ENCODE measurements around the gene CES3. TPM values are rescaled to one million over a fixed set of nuclear protein-coding genes. Genes with fewer than 3 reads are reported as not detected.
A peak's percentile ranks its signal among the peaks of the same experiment; 100 is the strongest.

CES3 gene
- total RNA-seq, 6 experiments from 2014 or later: 19.1 to 82.4 (median 35.9) TPM

- no peaks in the 10 kb centered on the region for H3K9me3 ChIP-seq
- ATAC-seq (no peak), DNase-seq (no peak)
- intact Hi-C loops (cut with DNase I): no loop called here
- H3K4me3 ChIP-seq: no peak overlapping the region
- WGBS (ENCODE audit: insufficient coverage, low coverage, low lambda C conversion rate, missing lambda C conversion rate): 67% methylated on average over 7 of the region's 7 CpGs
- H3K27ac ChIP-seq: no peak overlapping the region
- peaks cover 4 to 25% (median 14%) of the 10 kb centered on the region in 4 donors for H3K36me3 ChIP-seq
- TF ChIP-seq POLR2A (IDR thresholded peaks at IDR 0.05) (no peak), CTCF (IDR thresholded peaks at IDR 0.05) (no peak)
- peaks cover 0 to 23% (median 11%) of the 10 kb centered on the region in 4 donors for H3K4me1 ChIP-seq
- no peaks in the 10 kb centered on the region for H3K27me3 ChIP-seq
Observed at GRCh38 chr16:66946541-66946940, 14.5 kb upstream of the CES3 start.

GRCh38 chr16:66946974-66947301 lies 14.1 kb upstream of the CES3 start:
- no peak overlapping the region for H3K4me3 ChIP-seq
- H3K4me1 ChIP-seq: peaks cover 0 to 23% (median 11%) of the 10 kb centered on the region in 4 donors
- no peak for TF ChIP-seq CTCF (IDR thresholded peaks at IDR 0.05)
- TF ChIP-seq POLR2A (IDR thresholded peaks at IDR 0.05): no peak
- 11% methylated on average over 5 of the region's 5 CpGs for WGBS (ENCODE audit: insufficient coverage, low coverage, low lambda C conversion rate, missing lambda C conversion rate)
- no peaks in the 10 kb centered on the region for H3K27me3 ChIP-seq
- no peak for DNase-seq
- intact Hi-C loops (cut with DNase I): no loop called here
- no peaks in the 10 kb centered on the region for H3K9me3 ChIP-seq
- no peak for ATAC-seq
- no peak overlapping the region for H3K27ac ChIP-seq
- peaks cover 0 to 21% (median 12%) of the 10 kb centered on the region in 4 donors for H3K36me3 ChIP-seq

- peaks cover 0 to 15% (median 10%) of the 10 kb centered on the region in 4 donors for H3K36me3 ChIP-seq
- peak overlapping the region; percentile 36 to 50 (median 49) for H3K4me3 ChIP-seq
- H3K9me3 ChIP-seq: no peaks in the 10 kb centered on the region
- intact Hi-C loops (cut with DNase I): no loop called here
- TF ChIP-seq POLR2A (IDR thresholded peaks at IDR 0.05): no peak
- peak; percentile 87 to 93 (median 91) for TF ChIP-seq CTCF (IDR thresholded peaks at IDR 0.05)
- ATAC-seq: peak; percentile 66 to 78 (median 73)
- no peak overlapping the region for H3K27ac ChIP-seq
- DNase-seq: peak; percentile 68 to 82 (median 73)
- under 1% methylated on average over 15 of the region's 23 CpGs for WGBS (ENCODE audit: insufficient coverage, low coverage, low lambda C conversion rate, missing lambda C conversion rate)
- peaks cover 0 to 23% (median 11%) of the 10 kb centered on the region in 4 donors for H3K4me1 ChIP-seq
- H3K27me3 ChIP-seq: no peaks in the 10 kb centered on the region
Observed at GRCh38 chr16:66947302-66948065, 13.6 kb upstream of the CES3 start.

GRCh38 chr16:66948134-66948836 lies 12.8 kb upstream of the CES3 start:
- no peaks in the 10 kb centered on the region for H3K9me3 ChIP-seq
- intact Hi-C loops (cut with DNase I): no loop called here
- TF ChIP-seq POLR2A (IDR thresholded peaks at IDR 0.05): no peak
- no peak for TF ChIP-seq CTCF (IDR thresholded peaks at IDR 0.05)
- H3K27ac ChIP-seq: peak overlapping the region in 2 of 3 donors; percentile 54 to 83
- ATAC-seq (peak; percentile 37 to 52 (median 49)), DNase-seq (peak; percentile 55 to 68 (median 64))
- 5% methylated on average over 13 of the region's 44 CpGs for WGBS (ENCODE audit: insufficient coverage, low coverage, low lambda C conversion rate, missing lambda C conversion rate)
- H3K4me1 ChIP-seq: peaks cover 0 to 23% (median 11%) of the 10 kb centered on the region in 4 donors
- H3K4me3 ChIP-seq: peak overlapping the region; percentile 36 to 50 (median 49)
- no peaks in the 10 kb centered on the region for H3K27me3 ChIP-seq
- peaks cover 0 to 7% (median 5%) of the 10 kb centered on the region in 4 donors for H3K36me3 ChIP-seq
